Adipose tissue (tissue), 3 donors: Measurements from ENCODE around the gene PTPRU. TPM values are rescaled to one million over a fixed set of nuclear protein-coding genes. Genes with fewer than 3 reads are reported as not detected.

ENCODE experiments used
- H3K27ac ChIP-seq: one replicate; pipeline ENCODE4 v1.5.1; 2013; ENCODE audit warnings: low read depth, low read length
- WGBS, 3 donors: extraction: QIAGEN DNeasy Blood & Tissue Kit; methylation state at CpG; one replicate each; pipeline ENCODE4 v1.1.7; 2013; 5-methylcytosine and 5-hydroxymethylcytosine counted together
- polyA plus RNA-seq, 3 donors: library from polyadenylated mRNA; stranded (reverse); fragments of 200-250 nt; gene quantifications; one replicate each; pipeline ENCODE4 v1.2.3, GENCODE V29; 2013
- donor health status: healthy with polysubstance abuse.
- donor health status: Bipolar disorder and iron deficiency.
- donor health status: healthy.

PTPRU gene
- polyA plus RNA-seq, 3 donors = 8.1 to 15.9 (median 9.0) TPM

DNA sequence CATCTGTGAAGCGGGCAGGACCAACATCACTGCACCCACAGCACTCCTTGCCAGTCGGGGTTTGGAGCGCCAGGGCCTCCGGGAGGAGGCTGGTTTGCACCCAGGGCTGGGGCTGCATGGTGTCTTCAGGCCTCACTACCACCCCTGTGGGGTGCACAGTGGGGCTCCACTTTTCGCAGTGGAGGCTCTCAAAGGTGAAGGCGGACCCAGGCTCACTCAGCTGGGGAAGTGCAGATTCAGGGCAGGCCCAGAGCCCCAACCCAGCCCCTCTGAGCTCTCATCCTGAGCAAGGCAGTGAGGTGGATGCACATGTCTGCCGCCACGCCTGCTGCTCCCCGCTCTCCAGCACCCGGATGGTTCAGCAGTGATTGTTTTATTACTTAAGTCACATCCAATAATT lies 125.8 kb downstream of the PTPRU start:
- WGBS, 3 donors = 78 to 84% (median 82%) methylated on average over 10 of the region's 10 CpGs
- H3K27ac ChIP-seq = no peak overlapping the region

- H3K27ac ChIP-seq = no peak overlapping the region
- 71 to 82% (median 81%) methylated on average over 4 of the region's 4 CpGs for WGBS, 3 donors
These were observed 126.4 kb downstream of the PTPRU start for GRCh38 chr1:29362764-29363163.

DNA sequence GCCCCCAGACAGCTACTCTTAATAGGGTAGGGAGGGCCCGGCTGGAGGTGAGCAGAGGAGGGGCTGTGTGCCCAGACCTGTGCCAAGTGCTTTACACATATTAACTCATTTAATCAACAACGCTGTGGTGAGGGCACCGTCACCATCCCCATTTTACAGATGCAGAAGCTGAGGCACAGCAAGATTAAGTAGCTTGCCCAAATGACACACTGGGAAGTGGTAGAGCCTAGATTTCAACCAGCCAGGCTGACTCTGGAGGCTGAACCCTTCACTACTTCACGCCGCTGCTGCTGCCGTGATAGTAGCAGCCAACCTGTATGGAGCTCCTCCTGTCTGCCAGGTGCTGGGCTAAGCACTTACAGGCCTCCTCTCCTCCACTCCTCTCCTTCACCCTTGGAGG lies 127.2 kb downstream of the PTPRU start:
- H3K27ac ChIP-seq = no peak overlapping the region
- 85 to 94% (median 91%) methylated on average over 6 of the region's 6 CpGs for WGBS, 3 donors

- WGBS, 3 donors = 87 to 92% (median 91%) methylated on average over 6 of the region's 6 CpGs
- no peak overlapping the region for H3K27ac ChIP-seq
These were observed 127.9 kb downstream of the PTPRU start for GRCh38 chr1:29364101-29364678.

DNA sequence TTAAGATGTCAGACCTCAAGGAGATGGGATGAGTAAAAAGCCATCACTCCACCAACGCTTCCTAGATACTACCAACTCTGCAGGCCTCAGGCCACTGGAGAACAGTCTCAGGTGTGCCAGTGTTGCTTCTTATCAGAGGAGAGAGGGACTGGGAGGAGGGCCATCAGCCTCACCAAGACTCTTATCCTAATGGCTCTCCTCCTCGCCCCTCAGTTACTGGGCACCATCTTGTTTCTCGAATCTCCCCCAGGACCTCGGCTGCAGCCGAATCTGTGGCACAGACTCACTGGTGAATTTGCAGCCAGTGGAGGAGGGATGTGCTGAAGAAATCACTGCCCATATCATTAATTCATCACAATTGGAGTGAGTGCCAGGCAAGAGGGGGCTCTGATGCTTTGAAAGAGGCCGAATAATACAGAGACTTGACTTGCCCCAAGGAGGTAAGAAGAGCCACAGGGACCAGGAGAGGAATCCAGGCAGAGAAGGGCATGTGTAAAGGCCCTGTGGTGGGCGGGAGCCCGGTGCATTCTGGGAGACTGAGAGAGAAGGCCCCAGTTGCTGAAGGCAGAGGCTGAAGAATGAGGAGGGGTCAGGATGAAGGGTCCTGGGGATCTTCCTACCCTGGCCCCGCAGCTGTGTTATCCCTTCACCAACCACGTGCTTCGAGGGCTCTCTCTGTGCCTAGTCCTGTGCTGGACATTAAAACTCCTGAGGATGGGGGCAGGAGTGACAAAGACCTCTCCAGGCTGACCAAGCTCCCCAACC lies 129.8 kb downstream of the PTPRU start:
- no peak overlapping the region for H3K27ac ChIP-seq
- WGBS, 3 donors = 88 to 92% (median 91%) methylated on average over 11 of the region's 11 CpGs

- WGBS, 3 donors = 55 to 74% (median 70%) methylated on average over 14 to 17 of the region's 17 CpGs
- H3K27ac ChIP-seq = no peak overlapping the region
These were observed 132.9 kb downstream of the PTPRU start for GRCh38 chr1:29368936-29369932.

- H3K27ac ChIP-seq = no peak overlapping the region
- 66 to 70% (median 68%) methylated on average over 3 of the region's 3 CpGs for WGBS, 3 donors
These were observed 133.7 kb downstream of the PTPRU start for GRCh38 chr1:29370067-29370466.

DNA sequence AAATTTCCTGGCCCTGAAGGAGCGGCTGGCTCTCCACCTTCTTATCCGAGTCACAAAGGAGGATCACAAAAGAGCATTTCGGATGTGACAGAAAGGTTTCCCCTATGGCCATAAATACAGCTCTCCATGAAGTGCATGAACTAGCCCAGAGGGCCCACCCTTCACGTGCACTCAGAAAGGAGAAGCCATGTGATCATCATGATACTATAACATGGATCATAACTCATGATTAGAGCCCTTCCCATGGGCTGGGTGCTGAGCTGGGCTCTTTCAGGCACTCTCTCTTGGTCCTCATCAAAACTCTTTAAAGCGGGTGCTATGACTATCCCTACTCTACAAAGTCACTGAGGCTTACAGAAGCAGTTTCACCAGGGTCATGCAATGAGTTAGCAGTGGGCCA lies 135.0 kb downstream of the PTPRU start:
- WGBS, 3 donors = 76 to 78% (median 76%) methylated on average over 5 of the region's 5 CpGs

GRCh38 chr1:29372108-29372507 lies 135.8 kb downstream of the PTPRU start:
- H3K27ac ChIP-seq = no peak overlapping the region
- 44 to 61% (median 57%) methylated on average over 4 of the region's 4 CpGs for WGBS, 3 donors

More for the DNA sequence above, 135.0 kb downstream of the PTPRU start:
- H3K27ac ChIP-seq = no peak overlapping the region

Other genes with a start within 250 kb of the PTPRU start
- 10 to 100 TPM in 1 of 3 donors, 1 to 10 TPM in 2; 1.7 to 14.2 (median 7.1) TPM for gene TMEM200B, start 112.6 kb upstream of the PTPRU start, polyA plus RNA-seq
- 10 to 100 TPM; 37.1 to 84.2 (median 77.3) TPM for gene SRSF4, start 54.6 kb upstream of the PTPRU start, polyA plus RNA-seq
- gene MECR, start 5.6 kb upstream of the PTPRU start, polyA plus RNA-seq = 10 to 100 TPM; 20.1 to 56.7 (median 32.3) TPM